Esophagus muscularis mucosa (tissue), 3 donors: ENCODE data around the gene NEURL2.

Source experiments
- POLR2A ChIP-seq: fragments of 450-650 bp; IDR thresholded peaks from one replicate; pipeline ENCODE4 v1.6.1; 2017; ENCODE audit warnings: antibody characterized with exemption, moderate library complexity, mild to moderate bottlenecking, low read depth
- TF ChIP-seq, protein P1 (sequence below), 3 experiments: fragments of 200-600 bp in 2 of 3; fragments of 450-650 bp in 1 of 3; sonication (generic) in 2 of 3; IDR thresholded peaks; one replicate each; pipeline ENCODE4 v1.5.1; 2017 to 2019; ENCODE audit warnings: antibody characterized with exemption in 3 of 3, mild to moderate bottlenecking in 2 of 3, moderate library complexity in 1 of 3

DNA sequence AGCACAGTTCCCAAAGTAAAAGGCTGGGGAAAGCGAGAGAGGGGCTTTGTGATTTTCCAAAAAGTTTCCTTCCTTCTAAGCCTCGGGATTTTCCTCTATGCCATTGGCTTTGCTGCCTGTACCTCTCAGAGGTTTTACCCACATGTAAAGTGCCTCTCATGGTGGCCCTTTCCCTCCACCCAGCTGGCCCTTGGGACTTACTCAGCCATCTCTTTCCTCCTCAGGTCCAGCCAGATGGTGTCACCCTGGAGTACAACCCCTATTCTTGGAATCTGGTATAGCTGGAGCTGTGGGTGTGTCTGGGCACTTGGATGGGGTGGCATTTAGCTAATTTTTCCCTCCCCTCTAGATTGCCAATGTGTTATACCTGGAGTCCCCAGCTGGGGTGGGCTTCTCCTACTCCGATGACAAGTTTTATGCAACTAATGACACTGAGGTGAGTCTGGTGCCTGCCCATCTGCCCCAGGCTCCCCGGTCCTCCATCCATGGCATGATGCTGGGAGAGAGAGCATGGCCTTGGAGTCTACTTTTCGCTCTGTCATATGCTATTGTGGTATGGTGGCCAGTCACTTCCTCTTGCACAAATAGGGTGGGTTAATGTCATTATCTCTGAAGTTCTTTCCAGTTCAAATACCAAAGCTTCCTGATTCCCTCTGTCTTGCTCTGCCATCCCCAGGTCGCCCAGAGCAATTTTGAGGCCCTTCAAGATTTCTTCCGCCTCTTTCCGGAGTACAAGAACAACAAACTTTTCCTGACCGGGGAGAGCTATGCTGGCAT is 1.2 kb upstream of the NEURL2 start:
- TF ChIP-seq POLR2A, result no peak
- TF ChIP-seq, protein P1, sequence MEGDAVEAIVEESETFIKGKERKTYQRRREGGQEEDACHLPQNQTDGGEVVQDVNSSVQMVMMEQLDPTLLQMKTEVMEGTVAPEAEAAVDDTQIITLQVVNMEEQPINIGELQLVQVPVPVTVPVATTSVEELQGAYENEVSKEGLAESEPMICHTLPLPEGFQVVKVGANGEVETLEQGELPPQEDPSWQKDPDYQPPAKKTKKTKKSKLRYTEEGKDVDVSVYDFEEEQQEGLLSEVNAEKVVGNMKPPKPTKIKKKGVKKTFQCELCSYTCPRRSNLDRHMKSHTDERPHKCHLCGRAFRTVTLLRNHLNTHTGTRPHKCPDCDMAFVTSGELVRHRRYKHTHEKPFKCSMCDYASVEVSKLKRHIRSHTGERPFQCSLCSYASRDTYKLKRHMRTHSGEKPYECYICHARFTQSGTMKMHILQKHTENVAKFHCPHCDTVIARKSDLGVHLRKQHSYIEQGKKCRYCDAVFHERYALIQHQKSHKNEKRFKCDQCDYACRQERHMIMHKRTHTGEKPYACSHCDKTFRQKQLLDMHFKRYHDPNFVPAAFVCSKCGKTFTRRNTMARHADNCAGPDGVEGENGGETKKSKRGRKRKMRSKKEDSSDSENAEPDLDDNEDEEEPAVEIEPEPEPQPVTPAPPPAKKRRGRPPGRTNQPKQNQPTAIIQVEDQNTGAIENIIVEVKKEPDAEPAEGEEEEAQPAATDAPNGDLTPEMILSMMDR (IDR thresholded peaks at IDR 0.05), result no peak
